GM23248 (cell line): Measurements from ENCODE around the gene ATP1B3. TPM values are rescaled to one million over a fixed set of nuclear protein-coding genes. Genes with fewer than 3 reads are reported as not detected.

Experiments
- DNase-seq: peaks from one replicate; pipeline ENCODE4 v3.0.0-alpha.2; 2015
- H2AFZ ChIP-seq: fragments of 200-600 bp; sonication (generic); 2 replicates; pipeline ENCODE4 v1.6.1; 2016; ENCODE audit warnings: antibody characterized with exemption
- H3F3A ChIP-seq: fragments of 200-600 bp; sonication (generic); 2 replicates; pipeline ENCODE4 v1.6.1; 2016; ENCODE audit warnings: mild to moderate bottlenecking, antibody characterized with exemption, mixed run types; ENCODE audit not compliant: insufficient read depth
- H3K27ac ChIP-seq: fragments of 200-600 bp; sonication (generic); 2 replicates; pipeline ENCODE4 v1.5.1; 2016; ENCODE audit warnings: mild to moderate bottlenecking
- H3K27me3 ChIP-seq: fragments of 200-600 bp; sonication (generic); replicated peaks from 2 replicates; pipeline ENCODE4 v1.6.1; 2016; ENCODE audit warnings: mild to moderate bottlenecking; ENCODE audit not compliant: insufficient read depth
- H3K36me3 ChIP-seq: fragments of 200-600 bp; sonication (generic); 2 replicates; pipeline ENCODE4 v1.6.1; 2016; ENCODE audit warnings: low read depth, mild to moderate bottlenecking
- H3K4me1 ChIP-seq: fragments of 200-600 bp; sonication (generic); 2 replicates; pipeline ENCODE4 v1.6.1; 2016; ENCODE audit warnings: mild to moderate bottlenecking; ENCODE audit not compliant: insufficient read depth
- H3K4me2 ChIP-seq: fragments of 200-600 bp; sonication (generic); one replicate; pipeline ENCODE4 v1.6.1; 2016; ENCODE audit warnings: mild to moderate bottlenecking; ENCODE audit not compliant: unreplicated experiment
- H3K4me3 ChIP-seq: fragments of 200-600 bp; sonication (generic); 2 replicates; pipeline ENCODE4 v1.5.1; 2016; ENCODE audit warnings: mild to moderate bottlenecking
- H3K79me2 ChIP-seq: fragments of 200-600 bp; sonication (generic); 2 replicates; pipeline ENCODE4 v1.6.1; 2016; ENCODE audit warnings: mild to moderate bottlenecking; ENCODE audit not compliant: insufficient read depth
- H3K9ac ChIP-seq: fragments of 200-600 bp; sonication (generic); 2 replicates; pipeline ENCODE4 v1.6.1; 2016; ENCODE audit warnings: mild to moderate bottlenecking
- H3K9me2 ChIP-seq: fragments of 200-600 bp; sonication (generic); 2 replicates; pipeline ENCODE4 v1.6.1; 2016; ENCODE audit warnings: mixed run types, mild to moderate bottlenecking, moderate library complexity; ENCODE audit not compliant: insufficient read depth
- H3K9me3 ChIP-seq: fragments of 200-600 bp; sonication (generic); one replicate; pipeline ENCODE4 v1.6.1; 2017; ENCODE audit warnings: low read depth
- H4K20me1 ChIP-seq: fragments of 200-600 bp; sonication (generic); 2 replicates; pipeline ENCODE4 v1.6.0; 2016; ENCODE audit not compliant: insufficient read depth
- EZH2 ChIP-seq: fragments of 200-600 bp; sonication (generic); IDR thresholded peaks from 2 replicates; pipeline ENCODE4 v1.6.1; 2018; ENCODE audit warnings: antibody characterized with exemption, mild to moderate bottlenecking; ENCODE audit not compliant: insufficient read depth, poor library complexity, severe bottlenecking
- EZH2phosphoT487 ChIP-seq: fragments of 200-600 bp; sonication (generic); IDR thresholded peaks from 2 replicates; pipeline ENCODE4 v1.6.1; 2018; ENCODE audit warnings: antibody characterized with exemption, moderate library complexity, mild to moderate bottlenecking, low read depth; ENCODE audit not compliant: insufficient read depth
- WGBS, 2 experiments: methylation state at CpG; one replicate each; pipeline ENCODE4 v1.1.6; 2015 to 2017; ENCODE audit warnings: low lambda C conversion rate in 2 of 2, low coverage in 1 of 2; ENCODE audit errors: missing lambda C conversion rate in 2 of 2; 5-methylcytosine and 5-hydroxymethylcytosine counted together
- in situ Hi-C: fragments of 300-500 bp; cut with MboI; formaldehyde crosslinking; loops from 2 replicates; pipeline ENCODE4 v1.15.0; 2020
- polyA plus RNA-seq: library from polyadenylated mRNA; unstranded; fragments of >200 nt; fragmentation: Nextera tagmentation; extraction: Ambion mirVana; gene quantifications from 2 replicates; pipeline ENCODE4 v1.2.1, GENCODE V29; 2016
- total RNA-seq: library from RNA; depleted of rRNA; stranded (reverse); fragments of >200 nt; shearing (Covaris generic); gene quantifications from 2 replicates; pipeline ENCODE4 v1.2.3, GENCODE V29; 2014

The ATP1B3 gene
- total and polyA plus RNA-seq, 2 experiments from 2014 or later = 73.6 to 245 TPM

- TF ChIP-seq EZH2phosphoT487 (no peak), EZH2 (no peak)
- no peak overlapping the region for H2AFZ ChIP-seq
- no peaks in the 10 kb centered on the region for H3K79me2 ChIP-seq
- no peaks in the 10 kb centered on the region for H3K27me3 ChIP-seq
- no peaks in the 10 kb centered on the region for H4K20me1 ChIP-seq
- peaks cover 14% of the 10 kb centered on the region for H3K4me1 ChIP-seq
- H3K27ac ChIP-seq = peak overlapping the region; percentile 36
- no peak overlapping the region for H3K4me3 ChIP-seq
- peak overlapping the region; percentile 31 for H3K4me2 ChIP-seq
- in situ Hi-C loops = no loop called here
- no peak overlapping the region for H3K9ac ChIP-seq
- DNase-seq = peak; percentile 83
- 61 to 67% methylated on average over 12 of the region's 12 CpGs for WGBS, 2 experiments
- peaks cover 6% of the 10 kb centered on the region for H3F3A ChIP-seq
- H3K9me2 ChIP-seq = no peaks in the 10 kb centered on the region
- H3K9me3 ChIP-seq = no peaks in the 10 kb centered on the region
- no peaks in the 10 kb centered on the region for H3K36me3 ChIP-seq
These were observed 63.8 kb downstream of the ATP1B3 start for GRCh38 chr3:141940194-141940776.

- no peak overlapping the region for H2AFZ ChIP-seq
- H3K9ac ChIP-seq = no peak overlapping the region
- no peak overlapping the region for H3K4me3 ChIP-seq
- no peak overlapping the region for H3K4me2 ChIP-seq
- H3K9me3 ChIP-seq = no peaks in the 10 kb centered on the region
- WGBS, 2 experiments = 98 to 99% methylated on average over 8 of the region's 8 CpGs
- in situ Hi-C loops = no loop called here
- H3K27ac ChIP-seq = no peak overlapping the region
- H3K9me2 ChIP-seq = no peaks in the 10 kb centered on the region
- H3F3A ChIP-seq = peaks cover 6% of the 10 kb centered on the region
- TF ChIP-seq EZH2phosphoT487 (no peak), EZH2 (no peak)
- peaks cover 14% of the 10 kb centered on the region for H3K4me1 ChIP-seq
- H3K79me2 ChIP-seq = no peaks in the 10 kb centered on the region
- DNase-seq = no peak
- no peaks in the 10 kb centered on the region for H4K20me1 ChIP-seq
- no peaks in the 10 kb centered on the region for H3K36me3 ChIP-seq
- no peaks in the 10 kb centered on the region for H3K27me3 ChIP-seq
These were observed 64.7 kb downstream of the ATP1B3 start for GRCh38 chr3:141941093-141941492.

GRCh38 chr3:141942006-141942405, 65.6 kb downstream of the ATP1B3 start:
- Histone ChIP-seq H3F3A (peaks cover 6% of the 10 kb centered on the region), H2AFZ (no peak overlapping the region), H3K4me2 (no peak overlapping the region), H3K4me1 (peaks cover 14% of the 10 kb centered on the region), H3K9ac (no peak overlapping the region), H3K36me3 (no peaks in the 10 kb centered on the region), H3K27me3 (no peaks in the 10 kb centered on the region), H3K79me2 (no peaks in the 10 kb centered on the region), H3K27ac (no peak overlapping the region), H3K9me3 (no peaks in the 10 kb centered on the region), H3K4me3 (no peak overlapping the region), H4K20me1 (no peaks in the 10 kb centered on the region), H3K9me2 (no peaks in the 10 kb centered on the region)
- no peak for TF ChIP-seq EZH2phosphoT487
- TF ChIP-seq EZH2 = no peak
- no peak for DNase-seq
- 97% methylated on average over 7 to 8 of the region's 8 CpGs for WGBS, 2 experiments
- in situ Hi-C loops = no loop called here

GRCh38 chr3:141945726-141946485, 69.5 kb downstream of the ATP1B3 start:
- no peak for DNase-seq
- no peaks in the 10 kb centered on the region for H3F3A ChIP-seq
- H3K4me1 ChIP-seq = no peaks in the 10 kb centered on the region
- no peaks in the 10 kb centered on the region for H3K79me2 ChIP-seq
- H3K9ac ChIP-seq = no peak overlapping the region
- no peaks in the 10 kb centered on the region for H3K27me3 ChIP-seq
- no peak overlapping the region for H3K4me2 ChIP-seq
- no peak overlapping the region for H3K4me3 ChIP-seq
- H3K9me3 ChIP-seq = no peaks in the 10 kb centered on the region
- in situ Hi-C loops = no loop called here
- no peaks in the 10 kb centered on the region for H3K36me3 ChIP-seq
- H4K20me1 ChIP-seq = no peaks in the 10 kb centered on the region
- TF ChIP-seq EZH2phosphoT487 (no peak), EZH2 (no peak)
- H3K9me2 ChIP-seq = no peaks in the 10 kb centered on the region
- 88 to 92% methylated on average over 16 of the region's 16 CpGs for WGBS, 2 experiments
- H2AFZ ChIP-seq = no peak overlapping the region
- H3K27ac ChIP-seq = no peak overlapping the region
